Ishikawa (cell line): ENCODE results near the gene TMPRSS4.

Experiments used
- CEBPB ChIP-seq: IDR thresholded peaks from 2 replicates; pipeline ENCODE4 v1.6.1; 2012
- CREB1 ChIP-seq: IDR thresholded peaks from 2 replicates; pipeline ENCODE4 v1.6.1; 2012; ENCODE audit warnings: low read depth
- MAX ChIP-seq: IDR thresholded peaks from 2 replicates; pipeline ENCODE4 v1.6.1; 2012
- RAD21 ChIP-seq: IDR thresholded peaks from 2 replicates; pipeline ENCODE4 v1.6.1; 2012; ENCODE audit warnings: low read depth
- REST ChIP-seq: IDR thresholded peaks from 2 replicates; pipeline ENCODE4 v1.6.1; 2012; ENCODE audit warnings: low read depth, mild to moderate bottlenecking
- TF ChIP-seq, protein P1 (sequence below): IDR thresholded peaks from 2 replicates; pipeline ENCODE4 v1.6.1; 2012

DNA sequence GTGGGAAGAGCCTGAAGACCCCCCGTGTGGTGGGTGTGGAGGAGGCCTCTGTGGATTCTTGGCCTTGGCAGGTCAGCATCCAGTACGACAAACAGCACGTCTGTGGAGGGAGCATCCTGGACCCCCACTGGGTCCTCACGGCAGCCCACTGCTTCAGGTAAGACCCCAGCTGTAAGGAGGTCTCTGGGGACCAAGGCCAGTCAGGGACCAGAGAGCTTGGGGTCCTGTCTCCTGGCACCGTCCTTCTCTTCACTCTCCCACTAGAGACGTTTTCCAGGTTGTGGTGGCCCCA, 34.8 kb downstream of the TMPRSS4 start:
- no peak for TF ChIP-seq RAD21
- no peak for TF ChIP-seq CREB1
- TF ChIP-seq MAX: no peak
- TF ChIP-seq CEBPB: no peak
- TF ChIP-seq, protein P1, sequence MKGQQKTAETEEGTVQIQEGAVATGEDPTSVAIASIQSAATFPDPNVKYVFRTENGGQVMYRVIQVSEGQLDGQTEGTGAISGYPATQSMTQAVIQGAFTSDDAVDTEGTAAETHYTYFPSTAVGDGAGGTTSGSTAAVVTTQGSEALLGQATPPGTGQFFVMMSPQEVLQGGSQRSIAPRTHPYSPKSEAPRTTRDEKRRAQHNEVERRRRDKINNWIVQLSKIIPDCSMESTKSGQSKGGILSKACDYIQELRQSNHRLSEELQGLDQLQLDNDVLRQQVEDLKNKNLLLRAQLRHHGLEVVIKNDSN: no peak
- TF ChIP-seq REST: no peak
